GM12878 (cell line): ENCODE results near the gene TCF4. TPM values are rescaled to one million over a fixed set of nuclear protein-coding genes. Genes with fewer than 3 reads are reported as not detected.

Experiments
- ATAC-seq: fragments of 200-7000 bp; cut with Tn5 transposase; 3 replicates; pipeline ENCODE4 v1.9.1; 2020; ENCODE audit warnings: mild to moderate bottlenecking, moderate library complexity
- BruUV-seq: library from RNA; stranded (reverse); fragments of 400-500 nt; replicated peaks from 2 replicates; lab custom pipeline; 2021; lab: Mats Ljungman, UMichigan
- CTCF ChIA-PET: fragments of 300-600 bp; sonication (Branson Sonifier 250); formaldehyde crosslinking; extraction: SDS; loops from one replicate; lab custom pipeline; 2021; ENCODE audit warnings: inconsistent platforms; lab: Yijun Ruan, JAX
- POLR2A ChIA-PET: fragments of 350-600 bp; formaldehyde crosslinking; extraction: SDS; loops from one replicate; lab custom pipeline; 2021; ENCODE audit warnings: inconsistent platforms; lab: Charles Lee
- RAD21 ChIA-PET: fragments of 300-600 bp; sonication (Branson Sonifier 250); formaldehyde crosslinking; loops from one replicate; lab custom pipeline; 2023; ENCODE audit warnings: antibody characterized with exemption; ENCODE audit not compliant: unreplicated experiment; lab: Charles Lee
- SMC1A ChIA-PET: fragments of 300-600 bp; sonication (Branson Sonifier 250); formaldehyde crosslinking; loops from one replicate; lab custom pipeline; 2023; ENCODE audit not compliant: unreplicated experiment, uncharacterized antibody; lab: Charles Lee
- DNase-seq: peaks from one replicate; pipeline ENCODE4 v3.0.0-alpha.2; 2011; ENCODE audit warnings: low read depth, low spot score
- FAIRE-seq: peaks from 3 replicates; lab custom pipeline; 2011; peaks lifted over from hg19 to GRCh38; lab: Jason Lieb, UNC
- H2AFZ ChIP-seq: 2 replicates; pipeline ENCODE4 v1.6.0; 2011; ENCODE audit warnings: low read depth, low read length, control low read depth; ENCODE audit not compliant: control insufficient read depth
- H3K27ac ChIP-seq: 2 replicates; pipeline ENCODE4 v1.5.1; 2011; ENCODE audit warnings: control low read depth; ENCODE audit not compliant: control insufficient read depth, insufficient read depth
- H3K27me3 ChIP-seq, 2 experiments: replicated peaks in 1 of 2; 2 replicates each; pipeline versions ENCODE4 v1.6.0 to v1.6.1; 2011; ENCODE audit warnings: low read length in 1 of 2; ENCODE audit not compliant: control insufficient read depth in 2 of 2, insufficient read depth in 2 of 2
- H3K36me3 ChIP-seq, 2 experiments: 2 replicates each; pipeline ENCODE4 v1.5.1; 2011; ENCODE audit warnings: low read length in 1 of 2; ENCODE audit not compliant: control insufficient read depth in 2 of 2, insufficient read depth in 2 of 2
- H3K4me1 ChIP-seq: 2 replicates; pipeline ENCODE4 v1.6.1; 2011; ENCODE audit warnings: mild to moderate bottlenecking, low read length, moderate library complexity, mixed read lengths; ENCODE audit not compliant: control insufficient read depth, insufficient read depth
- H3K4me2 ChIP-seq: 2 replicates; pipeline ENCODE4 v1.6.0; 2011; ENCODE audit warnings: control low read depth; ENCODE audit not compliant: control insufficient read depth, insufficient read depth
- H3K4me3 ChIP-seq: fragments of 200-600 bp; sonication (generic); 2 replicates; pipeline ENCODE4 v1.5.1; 2016
- H3K79me2 ChIP-seq: 2 replicates; pipeline ENCODE4 v1.6.0; 2011; ENCODE audit warnings: low read length; ENCODE audit not compliant: control insufficient read depth, insufficient read depth
- H3K9ac ChIP-seq: 2 replicates; pipeline ENCODE4 v1.8.0; 2011; ENCODE audit warnings: low read length, control low read depth, mixed read lengths; ENCODE audit not compliant: control insufficient read depth, insufficient read depth
- H3K9me3 ChIP-seq: replicated peaks from 3 replicates; pipeline ENCODE4 v1.5.1; 2011; ENCODE audit warnings: mild to moderate bottlenecking, low read length; ENCODE audit not compliant: control insufficient read depth, insufficient read depth
- H4K20me1 ChIP-seq: 2 replicates; pipeline ENCODE4 v1.6.0; 2011; ENCODE audit not compliant: control insufficient read depth, insufficient read depth
- ASH2L ChIP-seq: fragments of 300-600, 200-600 bp; sonication (generic); IDR thresholded peaks from 2 replicates; pipeline ENCODE4 v1.6.1; 2017; ENCODE audit warnings: low read depth, mild to moderate bottlenecking, borderline replicate concordance
- BACH1 ChIP-seq: fragments of 450-650 bp; IDR thresholded peaks from 2 replicates; pipeline ENCODE4 v1.6.1; 2017; ENCODE audit warnings: mild to moderate bottlenecking, borderline replicate concordance
- CREB1 ChIP-seq: IDR thresholded peaks from 2 replicates; pipeline ENCODE4 v1.6.1; 2012; ENCODE audit warnings: low read depth, mild to moderate bottlenecking, inconsistent platforms
- FOXM1 ChIP-seq: IDR thresholded peaks from 2 replicates; pipeline ENCODE4 v1.6.1; 2012; ENCODE audit warnings: low read depth, mild to moderate bottlenecking, inconsistent platforms, low read length, moderate library complexity
- GABPA ChIP-seq: IDR thresholded peaks from 2 replicates; pipeline ENCODE4 v1.6.1; 2014; ENCODE audit warnings: antibody characterized with exemption, low read depth, mild to moderate bottlenecking, inconsistent platforms
- KDM1A ChIP-seq: fragments of 200-600 bp; sonication (generic); IDR thresholded peaks from 2 replicates; pipeline ENCODE4 v1.6.1; 2016; ENCODE audit warnings: borderline replicate concordance
- MXI1 ChIP-seq: fragments of 150-350 bp; IDR thresholded peaks from 2 replicates; pipeline ENCODE4 v1.6.1; 2011; ENCODE audit warnings: low read depth, mild to moderate bottlenecking, inconsistent platforms, low read length, improper control_type of control experiment
- NRF1 ChIP-seq: conservative IDR thresholded peaks from 2 replicates; pipeline ENCODE4 v1.6.1; 2011; ENCODE audit warnings: mild to moderate bottlenecking, low read depth, low read length, improper control_type of control experiment
- PAX5 ChIP-seq: IDR thresholded peaks from 2 replicates; pipeline ENCODE4 v1.6.1; 2011; ENCODE audit warnings: low read depth, low read length, borderline replicate concordance
- PML ChIP-seq: IDR thresholded peaks from 2 replicates; pipeline ENCODE4 v1.6.1; 2012; ENCODE audit warnings: low read length, inconsistent platforms
- POU2F2 ChIP-seq: IDR thresholded peaks from 3 replicates; pipeline ENCODE4 v1.6.1; 2011; ENCODE audit warnings: low read depth, mild to moderate bottlenecking, low read length, borderline replicate concordance
- SMC3 ChIP-seq: IDR thresholded peaks from 2 replicates; pipeline ENCODE4 v1.6.1; 2011; ENCODE audit warnings: low read length, improper control_type of control experiment, borderline replicate concordance
- ZNF207 ChIP-seq: fragments of 450-650 bp; IDR thresholded peaks from 2 replicates; pipeline ENCODE4 v1.6.1; 2014; ENCODE audit warnings: antibody characterized with exemption, mild to moderate bottlenecking, borderline replicate concordance
- ZNF217 ChIP-seq: fragments of 450-650 bp; IDR thresholded peaks from 2 replicates; pipeline ENCODE4 v1.6.1; 2017; ENCODE audit warnings: antibody characterized with exemption, mild to moderate bottlenecking
- ZZZ3 ChIP-seq: IDR thresholded peaks from 2 replicates; pipeline ENCODE4 v1.6.1; 2011; ENCODE audit warnings: low read depth; ENCODE audit not compliant: control insufficient read depth, insufficient read length
- WGBS: methylation state at CpG from one replicate; pipeline ENCODE4 v1.1.6; 2016; ENCODE audit warnings: low lambda C conversion rate; ENCODE audit not compliant: insufficient replicate concordance, insufficient coverage; ENCODE audit errors: missing lambda C conversion rate; 5-methylcytosine and 5-hydroxymethylcytosine counted together
- in situ Hi-C: fragments of 300-500 bp; cut with MboI; formaldehyde crosslinking; loops from 9 replicates; pipeline ENCODE4 v1.14.3; 2018; ENCODE audit warnings: mixed read lengths
- intact Hi-C: fragments of 100-400 bp; cut with micrococcal nuclease; formaldehyde crosslinking; loops from one replicate; pipeline ENCODE4 v1.14.2; 2022; ENCODE audit not compliant: unreplicated experiment
- polyA plus RNA-seq, 11 experiments: library from polyadenylated mRNA; depleted of rRNA in 4 of 11; unstranded in 6 of 11; stranded (reverse) in 5 of 11; fragments of >200 nt; fragmentation: Nextera tagmentation in 4 of 11; fragmentation: Illumina TruSeq in 1 of 11; extraction: Ambion mirVana in 4 of 11; extraction: Trizol in 1 of 11; gene quantifications; 1 replicate in 1 of 11; 2 replicates in 10 of 11; pipeline versions ENCODE4 v1.2.1 to v1.2.3, GENCODE V29; 2011 to 2016; ENCODE audit warnings: inconsistent platforms in 2 of 11, missing spikeins in 2 of 11, low read depth in 1 of 11
- total RNA-seq, 4 experiments: library from RNA; depleted of rRNA in 3 of 4; stranded (reverse); fragments of >200 nt in 3 of 4; fragmentation: Illumina TruSeq in 1 of 4; extraction: Trizol in 1 of 4; gene quantifications; 2 replicates each; pipeline versions ENCODE4 v1.2.1 to v1.2.3, GENCODE V29; 2013 to 2021

The TCF4 gene
- total and polyA plus RNA-seq, 10 of the 15 experiments (the other 5 are each of a cell fraction or from before 2014, with no cell fraction given) = 15.2 to 94.0 (median 31.5) TPM

DNA sequence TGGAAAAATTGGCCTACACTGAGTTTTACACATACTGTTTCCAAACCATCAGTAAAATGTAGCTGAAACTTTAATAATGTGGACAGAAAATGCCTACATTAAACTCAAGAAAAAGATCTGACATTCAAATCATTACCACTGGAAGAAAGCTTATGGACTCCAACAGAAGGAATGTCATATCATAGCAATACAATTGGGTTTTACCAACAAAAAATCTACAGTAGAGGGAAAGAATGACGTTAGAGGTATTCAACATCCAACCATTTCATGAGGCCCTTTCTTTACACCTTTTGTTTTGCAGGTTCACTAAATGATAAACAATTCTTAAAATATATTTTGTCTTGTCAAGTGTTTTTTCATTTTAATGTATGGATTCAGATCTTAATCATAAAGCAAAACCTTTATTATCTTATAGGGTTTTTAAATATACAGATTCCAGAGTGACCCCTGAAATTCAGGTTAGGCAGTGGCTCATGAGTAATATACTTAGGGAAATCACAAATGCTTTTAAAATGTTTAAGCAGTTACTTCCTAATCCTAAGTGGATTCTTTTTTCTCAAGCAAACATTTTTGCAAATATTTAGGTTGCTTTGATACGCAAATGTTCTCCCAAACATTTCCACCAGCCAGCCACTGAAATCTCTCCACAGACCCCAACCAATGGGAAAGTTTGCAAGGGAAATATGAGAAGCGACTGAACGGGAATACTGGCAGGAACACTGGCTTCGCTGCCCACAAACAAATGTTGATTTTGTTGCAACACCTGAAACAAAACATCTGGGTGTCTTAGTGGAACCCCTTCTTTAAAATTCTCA, 168.7 kb downstream of the TCF4 start:
- Histone ChIP-seq H2AFZ (no peak overlapping the region), H4K20me1 (no peaks in the 10 kb centered on the region), H3K27ac (no peak overlapping the region), H3K36me3 (no peaks in the 10 kb centered on the region), H3K9ac (no peak overlapping the region)
- 40% methylated on average over 5 of the region's 5 CpGs for WGBS
- no peak for ATAC-seq
- RAD21 ChIA-PET = no interaction called here
- BruUV-seq = no TSS peak
- in situ Hi-C loops = loop anchor here (5.0 kb wide), 1 partner anchor 1153 kb away; no protein-coding TSS in a partner anchor
- TF ChIP-seq KDM1A = no peak
- TF ChIP-seq ASH2L = no peak
- no peak for TF ChIP-seq POU2F2
- TF ChIP-seq, all 136 proteins: peak for 0
- Histone ChIP-seq H3K4me2 (no peak overlapping the region), H3K9me3 (no peaks in the 10 kb centered on the region), H3K27me3 (peaks cover 0 to 2% of the 10 kb centered on the region in 2 experiments; a peak in 3 of 4 replicates), H3K79me2 (no peaks in the 10 kb centered on the region), H3K4me1 (peaks cover 2% of the 10 kb centered on the region; the same call in 1 of the 2 replicates), H3K4me3 (no peak overlapping the region)
- ChIA-PET POLR2A (no interaction called here), CTCF (interaction anchor here (5.2 kb wide), 1 partner anchor 1156 kb away, joined by 40 read pairs; no protein-coding TSS in a partner anchor), SMC1A (interaction anchor here (0.6 to 1.0 kb wide), 3 partner anchors 27 to 716 kb away, joined by 3 to 4 read pairs (median 3); no protein-coding TSS in a partner anchor)
- intact Hi-C loops = loop anchor here (10.0 kb wide), 1 partner anchor 165 kb away; the partner anchor contains the start of gene TCF4
- DNase-seq = no peak
- FAIRE-seq = no peak

GRCh38 chr18:55418439-55418838, 169.6 kb downstream of the TCF4 start:
- Histone ChIP-seq H3K27ac (no peak overlapping the region), H3K4me1 (peaks cover 2% of the 10 kb centered on the region; the same call in 1 of the 2 replicates), H3K79me2 (no peaks in the 10 kb centered on the region), H3K27me3 (no peaks in the 10 kb centered on the region; a peak in 1 of 4 replicates), H3K4me2 (no peak overlapping the region), H3K9ac (no peak overlapping the region), H3K36me3 (no peaks in the 10 kb centered on the region), H3K4me3 (no peak overlapping the region), H2AFZ (no peak overlapping the region), H4K20me1 (no peaks in the 10 kb centered on the region), H3K9me3 (no peaks in the 10 kb centered on the region)
- FAIRE-seq = no peak
- CTCF ChIA-PET = interaction anchor here (1.0 to 5.2 kb wide), 3 partner anchors 9 to 1157 kb away, joined by 3 to 40 read pairs (median 4); no protein-coding TSS in a partner anchor
- RAD21 ChIA-PET = interaction anchor here (0.7 kb wide), 1 partner anchor 151 kb away, joined by 3 read pairs; no protein-coding TSS in a partner anchor
- SMC1A ChIA-PET = interaction anchor here (0.6 to 1.0 kb wide), 4 partner anchors 28 to 529 kb away, joined by 3 to 4 read pairs (median 3); no protein-coding TSS in a partner anchor
- intact Hi-C loops = loop anchor here (10.0 kb wide), 1 partner anchor 166 kb away; the partner anchor contains the start of gene TCF4
- no TSS peak for BruUV-seq
- in situ Hi-C loops = loop anchor here (5.0 kb wide), 1 partner anchor 1154 kb away; no protein-coding TSS in a partner anchor
- no peak for ATAC-seq
- no peak for DNase-seq
- POLR2A ChIA-PET = no interaction called here
- TF ChIP-seq NRF1 (no peak), MXI1 (no peak), PAX5 (no peak), ZNF207 (no peak), ZNF217 (no peak), GABPA (no peak), FOXM1 (no peak), CREB1 (no peak), PML (no peak), BACH1 (no peak), SMC3 (no peak), ZZZ3 (no peak)
